GM18907 (cell line): ENCODE measurements around the gene RFT1.

Experiments
- ATAC-seq: cut with Tn5 transposase; IDR thresholded peaks from one replicate; pipeline ENCODE4 v1.9.1; 2021; ENCODE audit warnings: mild to moderate bottlenecking, moderate library complexity; ENCODE audit not compliant: unreplicated experiment

The RFT1 gene

GRCh38 chr3:53097887-53098286 is 32.3 kb downstream of the RFT1 start:
- no peak for ATAC-seq

- ATAC-seq = no peak
Observed at GRCh38 chr3:53092942-53093341, 37.3 kb downstream of the RFT1 start.

GRCh38 chr3:53092216-53092615 is 38.0 kb downstream of the RFT1 start:
- no peak for ATAC-seq

- ATAC-seq = no peak
Observed at GRCh38 chr3:53091011-53091410, 39.2 kb downstream of the RFT1 start.

GRCh38 chr3:53089511-53089910 is 40.7 kb downstream of the RFT1 start:
- no peak for ATAC-seq

GRCh38 chr3:53085476-53085875 is 44.8 kb downstream of the RFT1 start:
- ATAC-seq = no peak

- no peak for ATAC-seq
Observed at GRCh38 chr3:53084310-53085001, 45.8 kb downstream of the RFT1 start.

- ATAC-seq = no peak
Observed at GRCh38 chr3:53083949-53084309, 46.3 kb downstream of the RFT1 start.

- ATAC-seq = no peak
Observed at GRCh38 chr3:53083521-53083920, 46.7 kb downstream of the RFT1 start.

GRCh38 chr3:53082736-53083135 is 47.5 kb downstream of the RFT1 start:
- ATAC-seq = no peak

GRCh38 chr3:53081318-53081717 is 48.9 kb downstream of the RFT1 start:
- no peak for ATAC-seq

- no peak for ATAC-seq
Observed at GRCh38 chr3:53080612-53081205, 49.5 kb downstream of the RFT1 start.

GRCh38 chr3:53079791-53080555 is 50.3 kb downstream of the RFT1 start:
- ATAC-seq = no peak

GRCh38 chr3:53079147-53079546 is 51.1 kb downstream of the RFT1 start:
- no peak for ATAC-seq

- no peak for ATAC-seq
Observed at GRCh38 chr3:53078656-53079055, 51.6 kb downstream of the RFT1 start.

GRCh38 chr3:53077476-53078220 is 52.6 kb downstream of the RFT1 start:
- ATAC-seq = no peak

- no peak for ATAC-seq
Observed at GRCh38 chr3:53075743-53076140, 54.5 kb downstream of the RFT1 start.

- ATAC-seq = no peak
Observed at GRCh38 chr3:53074761-53075742, 55.2 kb downstream of the RFT1 start.

GRCh38 chr3:53074366-53074696 is 55.9 kb downstream of the RFT1 start:
- no peak for ATAC-seq

GRCh38 chr3:53073553-53074365 is 56.5 kb downstream of the RFT1 start:
- no peak for ATAC-seq
